Osteocyte (in vitro differentiated cells): ENCODE measurements around the gene ACTL6A. TPM values are rescaled to one million over a fixed set of nuclear protein-coding genes. Genes with fewer than 3 reads are reported as not detected.
A peak's percentile ranks its signal among the peaks of the same experiment; 100 is the strongest.

Source experiments
- DNase-seq: peaks from one replicate; pipeline ENCODE4 v3.0.0; 2021; ENCODE audit warnings: mixed read lengths; ENCODE audit not compliant: unreplicated experiment; ENCODE audit errors: extremely low spot score
- H3K27ac Mint-ChIP-seq: one replicate; pipeline ENCODE4 v1.8.0; 2021; ENCODE audit warnings: mild to moderate bottlenecking, mixed read lengths; ENCODE audit not compliant: unreplicated experiment
- H3K27me3 Mint-ChIP-seq: one replicate; pipeline ENCODE4 v1.8.0; 2021; ENCODE audit warnings: mixed read lengths; ENCODE audit not compliant: unreplicated experiment
- H3K36me3 Mint-ChIP-seq: one replicate; pipeline ENCODE4 v1.8.0; 2021; ENCODE audit warnings: mixed read lengths; ENCODE audit not compliant: unreplicated experiment
- H3K4me1 Mint-ChIP-seq: one replicate; pipeline ENCODE4 v1.8.0; 2021; ENCODE audit warnings: mixed read lengths; ENCODE audit not compliant: unreplicated experiment
- H3K4me3 Mint-ChIP-seq: one replicate; pipeline ENCODE4 v1.8.0; 2021; ENCODE audit warnings: mild to moderate bottlenecking, moderate library complexity, mixed read lengths; ENCODE audit not compliant: unreplicated experiment
- H3K9me3 Mint-ChIP-seq: one replicate; pipeline ENCODE4 v1.8.0; 2021; ENCODE audit warnings: mixed read lengths; ENCODE audit not compliant: unreplicated experiment
- CTCF ChIP-seq: fragments of 200-600 bp; sonication (generic); IDR thresholded peaks from 2 replicates; pipeline ENCODE4 v1.5.0; 2021; ENCODE audit warnings: antibody characterized with exemption, mild to moderate bottlenecking, moderate library complexity
- total RNA-seq: library from RNA; stranded (reverse); gene quantifications from 2 replicates; pipeline ENCODE4 v1.2.1, GENCODE V29; 2021

The ACTL6A gene
- total RNA-seq, 1 donor from 2014 or later, result 46.5 TPM

GRCh38 chr3:179589143-179589542, 26.4 kb downstream of the ACTL6A start:
- no peaks in the 10 kb centered on the region for H3K9me3 Mint-ChIP-seq
- H3K27me3 Mint-ChIP-seq, result no peaks in the 10 kb centered on the region

GRCh38 chr3:179590669-179591068, 27.9 kb downstream of the ACTL6A start:
- TF ChIP-seq CTCF, result no peak
- Mint-ChIP-seq H3K9me3 (no peaks in the 10 kb centered on the region), H3K27ac (no peak overlapping the region), H3K27me3 (no peaks in the 10 kb centered on the region), H3K36me3 (peaks cover 43% of the 10 kb centered on the region), H3K4me1 (no peaks in the 10 kb centered on the region), H3K4me3 (no peak overlapping the region)
- DNase-seq, result no peak

More at GRCh38 chr3:179589143-179589542, 26.4 kb downstream of the ACTL6A start:
- H3K4me3 Mint-ChIP-seq, result no peak overlapping the region
- H3K27ac Mint-ChIP-seq, result no peak overlapping the region
- no peak for DNase-seq
- no peak for TF ChIP-seq CTCF
- peaks cover 38% of the 10 kb centered on the region for H3K36me3 Mint-ChIP-seq
- no peaks in the 10 kb centered on the region for H3K4me1 Mint-ChIP-seq

GRCh38 chr3:179591313-179591712, 28.6 kb downstream of the ACTL6A start:
- H3K9me3 Mint-ChIP-seq, result no peaks in the 10 kb centered on the region
- no peaks in the 10 kb centered on the region for H3K4me1 Mint-ChIP-seq
- no peak overlapping the region for H3K27ac Mint-ChIP-seq
- H3K27me3 Mint-ChIP-seq, result no peaks in the 10 kb centered on the region
- TF ChIP-seq CTCF, result no peak
- H3K36me3 Mint-ChIP-seq, result peaks cover 43% of the 10 kb centered on the region
- no peak overlapping the region for H3K4me3 Mint-ChIP-seq
- DNase-seq, result no peak

GRCh38 chr3:179599531-179599930, 36.8 kb downstream of the ACTL6A start:
- TF ChIP-seq CTCF, result no peak
- Mint-ChIP-seq H3K27me3 (no peaks in the 10 kb centered on the region), H3K36me3 (peaks cover 40% of the 10 kb centered on the region), H3K9me3 (no peaks in the 10 kb centered on the region), H3K27ac (no peak overlapping the region), H3K4me1 (peaks cover 14% of the 10 kb centered on the region), H3K4me3 (no peak overlapping the region)
- no peak for DNase-seq

- H3K36me3 Mint-ChIP-seq, result peaks cover 25% of the 10 kb centered on the region
- no peaks in the 10 kb centered on the region for H3K9me3 Mint-ChIP-seq
- peak overlapping the region; percentile 99 for H3K4me3 Mint-ChIP-seq
- DNase-seq, result no peak
- H3K4me1 Mint-ChIP-seq, result peaks cover 21% of the 10 kb centered on the region
- H3K27me3 Mint-ChIP-seq, result no peaks in the 10 kb centered on the region
- TF ChIP-seq CTCF, result no peak
- peak overlapping the region; percentile 99 for H3K27ac Mint-ChIP-seq
Measured at GRCh38 chr3:179603321-179603720, 40.6 kb downstream of the ACTL6A start.
